Inferior parietal cortex (tissue), 1 donor: ENCODE data around the gene MCOLN2.
"Not testable (repeated sequence)": the region's sequence is repeated elsewhere in the genome, so short reads cannot be mapped to it uniquely, and the experiment has no call there.

Source experiments
- DNase-seq: peaks from one replicate; pipeline ENCODE4 v3.0.0-alpha.2; 2016; ENCODE audit errors: extremely low spot score

Gene MCOLN2

GRCh38 chr1:84941843-84942242, 55.1 kb downstream of the MCOLN2 start:
- no peak for DNase-seq

GRCh38 chr1:84940481-84940880, 56.4 kb downstream of the MCOLN2 start:
- DNase-seq: no peak

- DNase-seq: no peak
Measured at GRCh38 chr1:84939761-84940160, 57.2 kb downstream of the MCOLN2 start.

- no peak for DNase-seq
Measured at GRCh38 chr1:84939151-84939550, 57.8 kb downstream of the MCOLN2 start.

GRCh38 chr1:84936116-84936810, 60.6 kb downstream of the MCOLN2 start:
- peak; percentile 88 for DNase-seq

- no peak for DNase-seq
Measured at GRCh38 chr1:84933011-84933611, 63.8 kb downstream of the MCOLN2 start.

- DNase-seq: no peak
Measured at GRCh38 chr1:84930831-84931230, 66.1 kb downstream of the MCOLN2 start.

- no peak for DNase-seq
Measured at GRCh38 chr1:84930329-84930728, 66.6 kb downstream of the MCOLN2 start.

- DNase-seq: no peak
Measured at GRCh38 chr1:84929581-84929980, 67.3 kb downstream of the MCOLN2 start.

- DNase-seq: no peak
Measured at GRCh38 chr1:84928979-84929378, 67.9 kb downstream of the MCOLN2 start.

- DNase-seq: no peak
Measured at GRCh38 chr1:84923317-84923716, 73.6 kb downstream of the MCOLN2 start.

- DNase-seq: no peak
Measured at GRCh38 chr1:84920159-84920558, 76.8 kb downstream of the MCOLN2 start.

GRCh38 chr1:84919461-84919970, 77.4 kb downstream of the MCOLN2 start:
- DNase-seq: no peak

- no peak for DNase-seq
Measured at GRCh38 chr1:84918726-84919336, 78.1 kb downstream of the MCOLN2 start.

- no peak for DNase-seq
Measured at GRCh38 chr1:84916897-84917296, 80.0 kb downstream of the MCOLN2 start.

- no peak for DNase-seq
Measured at GRCh38 chr1:84913555-84913892, 83.4 kb downstream of the MCOLN2 start.

- no peak for DNase-seq
Measured at GRCh38 chr1:84912726-84913554, 84.0 kb downstream of the MCOLN2 start.

GRCh38 chr1:84908746-84909464, 88.0 kb downstream of the MCOLN2 start:
- not testable (repeated sequence) for DNase-seq

GRCh38 chr1:84907095-84907827, 89.7 kb downstream of the MCOLN2 start:
- DNase-seq: no peak

- DNase-seq: not testable (repeated sequence)
Measured at GRCh38 chr1:84902727-84903126, 94.2 kb downstream of the MCOLN2 start.

GRCh38 chr1:84899969-84900368, 96.9 kb downstream of the MCOLN2 start:
- DNase-seq: no peak
